ENCODE results near the gene SERTAD1.

- TF ChIP-seq, protein P1, sequence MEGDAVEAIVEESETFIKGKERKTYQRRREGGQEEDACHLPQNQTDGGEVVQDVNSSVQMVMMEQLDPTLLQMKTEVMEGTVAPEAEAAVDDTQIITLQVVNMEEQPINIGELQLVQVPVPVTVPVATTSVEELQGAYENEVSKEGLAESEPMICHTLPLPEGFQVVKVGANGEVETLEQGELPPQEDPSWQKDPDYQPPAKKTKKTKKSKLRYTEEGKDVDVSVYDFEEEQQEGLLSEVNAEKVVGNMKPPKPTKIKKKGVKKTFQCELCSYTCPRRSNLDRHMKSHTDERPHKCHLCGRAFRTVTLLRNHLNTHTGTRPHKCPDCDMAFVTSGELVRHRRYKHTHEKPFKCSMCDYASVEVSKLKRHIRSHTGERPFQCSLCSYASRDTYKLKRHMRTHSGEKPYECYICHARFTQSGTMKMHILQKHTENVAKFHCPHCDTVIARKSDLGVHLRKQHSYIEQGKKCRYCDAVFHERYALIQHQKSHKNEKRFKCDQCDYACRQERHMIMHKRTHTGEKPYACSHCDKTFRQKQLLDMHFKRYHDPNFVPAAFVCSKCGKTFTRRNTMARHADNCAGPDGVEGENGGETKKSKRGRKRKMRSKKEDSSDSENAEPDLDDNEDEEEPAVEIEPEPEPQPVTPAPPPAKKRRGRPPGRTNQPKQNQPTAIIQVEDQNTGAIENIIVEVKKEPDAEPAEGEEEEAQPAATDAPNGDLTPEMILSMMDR (IDR thresholded peaks at IDR 0.05; ENCODE audit: low read depth, low read length, poor library complexity, severe bottlenecking): no peak
- no peak for TF ChIP-seq EZH2phosphoT487 (IDR thresholded peaks at IDR 0.05; ENCODE audit: borderline replicate concordance, low read length)
Measured at GRCh38 chr19:40407714-40408597, 17.8 kb downstream of the SERTAD1 start.

All from DOHH2 (cell line).